Cardiac muscle cell (in vitro differentiated cells and primary cell): Measurements from ENCODE around the gene ERGIC1. TPM values are rescaled to one million over a fixed set of nuclear protein-coding genes. Genes with fewer than 3 reads are reported as not detected.
A peak's percentile ranks its signal among the peaks of the same experiment; 100 is the strongest.

ENCODE experiments used
- DNase-seq, 2 donors: peaks; one replicate each; pipeline versions ENCODE4 v3.0.0 to v3.0.0-alpha.2; 2010 to 2017; ENCODE audit warnings: low read depth in 1 of 2, low spot score in 1 of 2
- H3K27ac ChIP-seq: fragments of 200-600 bp; sonication (generic); 2 replicates; pipeline ENCODE4 v1.5.1; 2016
- H3K27me3 ChIP-seq: fragments of 200-600 bp; sonication (generic); 2 replicates; pipeline ENCODE4 v1.6.0; 2016; ENCODE audit warnings: control low read depth
- H3K36me3 ChIP-seq: fragments of 200-600 bp; sonication (generic); 2 replicates; pipeline ENCODE4 v1.5.1; 2016; ENCODE audit warnings: control low read depth
- H3K4me1 ChIP-seq: fragments of 200-600 bp; sonication (generic); 2 replicates; pipeline ENCODE4 v1.8.1; 2017; ENCODE audit warnings: low read depth, mild to moderate bottlenecking, mixed run types
- H3K4me3 ChIP-seq: fragments of 200-600 bp; sonication (generic); 2 replicates; pipeline ENCODE4 v1.5.1; 2016; ENCODE audit warnings: mild to moderate bottlenecking
- H3K9me3 ChIP-seq: fragments of 200-600 bp; sonication (generic); 2 replicates; pipeline ENCODE4 v1.5.1; 2017; ENCODE audit warnings: low read depth, mild to moderate bottlenecking, control low read depth
- polyA plus RNA-seq: library from polyadenylated mRNA; unstranded; fragments of >200 nt; fragmentation: Nextera tagmentation; extraction: Ambion mirVana; gene quantifications from 2 replicates; pipeline ENCODE4 v1.2.1, GENCODE V29; 2016
- total RNA-seq: library from RNA; depleted of rRNA; stranded (reverse); fragments of >200 nt; gene quantifications from 2 replicates; pipeline ENCODE4 v1.2.3, GENCODE V29; 2016
- TF ChIP-seq, protein P1 (sequence below): IDR thresholded peaks from 2 replicates; pipeline ENCODE4 v1.5.1; 2012; ENCODE audit warnings: low read depth, mild to moderate bottlenecking, low read length

The ERGIC1 gene
- total and polyA plus RNA-seq, 2 experiments from 2014 or later = 15.4 to 77.3 TPM

GRCh38 chr5:172906888-172907287, 72.8 kb downstream of the ERGIC1 start:
- peaks cover 6% of the 10 kb centered on the region for H3K4me1 ChIP-seq
- no peaks in the 10 kb centered on the region for H3K27me3 ChIP-seq
- H3K27ac ChIP-seq = no peak overlapping the region
- TF ChIP-seq, protein P1, sequence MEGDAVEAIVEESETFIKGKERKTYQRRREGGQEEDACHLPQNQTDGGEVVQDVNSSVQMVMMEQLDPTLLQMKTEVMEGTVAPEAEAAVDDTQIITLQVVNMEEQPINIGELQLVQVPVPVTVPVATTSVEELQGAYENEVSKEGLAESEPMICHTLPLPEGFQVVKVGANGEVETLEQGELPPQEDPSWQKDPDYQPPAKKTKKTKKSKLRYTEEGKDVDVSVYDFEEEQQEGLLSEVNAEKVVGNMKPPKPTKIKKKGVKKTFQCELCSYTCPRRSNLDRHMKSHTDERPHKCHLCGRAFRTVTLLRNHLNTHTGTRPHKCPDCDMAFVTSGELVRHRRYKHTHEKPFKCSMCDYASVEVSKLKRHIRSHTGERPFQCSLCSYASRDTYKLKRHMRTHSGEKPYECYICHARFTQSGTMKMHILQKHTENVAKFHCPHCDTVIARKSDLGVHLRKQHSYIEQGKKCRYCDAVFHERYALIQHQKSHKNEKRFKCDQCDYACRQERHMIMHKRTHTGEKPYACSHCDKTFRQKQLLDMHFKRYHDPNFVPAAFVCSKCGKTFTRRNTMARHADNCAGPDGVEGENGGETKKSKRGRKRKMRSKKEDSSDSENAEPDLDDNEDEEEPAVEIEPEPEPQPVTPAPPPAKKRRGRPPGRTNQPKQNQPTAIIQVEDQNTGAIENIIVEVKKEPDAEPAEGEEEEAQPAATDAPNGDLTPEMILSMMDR = no peak
- DNase-seq = peak in 1 of 2 donors; percentile 17
- H3K4me3 ChIP-seq = no peak overlapping the region
- peaks cover 2% of the 10 kb centered on the region for H3K36me3 ChIP-seq
- no peaks in the 10 kb centered on the region for H3K9me3 ChIP-seq

DNA sequence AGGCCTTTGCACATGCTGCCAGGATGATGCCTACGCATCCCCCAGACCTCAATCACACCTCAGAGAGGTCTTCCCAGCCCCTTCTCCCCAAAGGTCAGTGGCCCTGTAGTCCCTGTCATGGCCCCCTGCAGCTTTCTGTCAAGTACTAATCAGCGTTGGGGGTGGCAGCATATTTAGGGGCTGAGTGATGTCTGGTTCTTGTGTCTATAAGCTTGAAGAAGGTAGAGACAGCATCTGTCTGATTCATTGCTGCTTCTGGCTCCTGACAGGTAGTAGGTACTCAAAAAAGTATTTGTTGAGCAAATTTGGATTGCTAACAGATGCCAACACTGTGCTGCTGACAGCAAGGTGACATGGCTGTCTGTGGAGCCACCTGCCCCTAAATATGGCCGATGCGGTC, 73.6 kb downstream of the ERGIC1 start:
- Histone ChIP-seq H3K36me3 (peaks cover 2% of the 10 kb centered on the region), H3K27me3 (no peaks in the 10 kb centered on the region), H3K9me3 (no peaks in the 10 kb centered on the region), H3K27ac (no peak overlapping the region), H3K4me3 (no peak overlapping the region), H3K4me1 (no peaks in the 10 kb centered on the region)
- TF ChIP-seq, protein P1 = no peak
- DNase-seq = no peak

GRCh38 chr5:172908662-172909061, 74.6 kb downstream of the ERGIC1 start:
- Histone ChIP-seq H3K9me3 (no peaks in the 10 kb centered on the region), H3K27me3 (no peaks in the 10 kb centered on the region), H3K27ac (no peak overlapping the region), H3K4me1 (no peaks in the 10 kb centered on the region), H3K36me3 (peaks cover 2% of the 10 kb centered on the region), H3K4me3 (no peak overlapping the region)
- DNase-seq = no peak
- TF ChIP-seq, protein P1 = no peak

GRCh38 chr5:172909931-172910502, 76.0 kb downstream of the ERGIC1 start:
- H3K4me3 ChIP-seq = no peak overlapping the region
- H3K36me3 ChIP-seq = peaks cover 2% of the 10 kb centered on the region
- no peaks in the 10 kb centered on the region for H3K27me3 ChIP-seq
- DNase-seq = peak; percentile 51 to 73
- TF ChIP-seq, protein P1 = no peak
- peak overlapping the region; percentile 49 for H3K27ac ChIP-seq
- H3K4me1 ChIP-seq = no peaks in the 10 kb centered on the region
- no peaks in the 10 kb centered on the region for H3K9me3 ChIP-seq

- peak in 1 of 2 donors; percentile 92 for DNase-seq
These were observed 77.0 kb downstream of the ERGIC1 start for GRCh38 chr5:172910828-172911627.

More at GRCh38 chr5:172910828-172911627, 77.0 kb downstream of the ERGIC1 start:
- TF ChIP-seq, protein P1 = peak; percentile 53
- Histone ChIP-seq H3K9me3 (no peaks in the 10 kb centered on the region), H3K4me1 (no peaks in the 10 kb centered on the region), H3K27me3 (no peaks in the 10 kb centered on the region), H3K36me3 (peaks cover 2% of the 10 kb centered on the region), H3K4me3 (no peak overlapping the region), H3K27ac (no peak overlapping the region)
